A549 (cell line): Measurements from ENCODE around the gene AFDN. TPM values are rescaled to one million over a fixed set of nuclear protein-coding genes. Genes with fewer than 3 reads are reported as not detected.
A peak's percentile ranks its signal among the peaks of the same experiment; 100 is the strongest.

ENCODE experiments used
- ATAC-seq, 2 experiments: fragments of 200-7000 bp in 1 of 2; fragments of >200 bp in 1 of 2; cut with Nextera tagmentation in 1 of 2; cut with Tn5 transposase in 1 of 2; 3 replicates each; pipeline versions ENCODE4 v1.8.0 to v1.9.1; 2018 to 2020; ENCODE audit warnings: mild to moderate bottlenecking in 1 of 2, moderate library complexity in 1 of 2
- CTCF ChIA-PET: fragments of 300-600 bp; sonication (Branson Sonifier 250); formaldehyde crosslinking; extraction: SDS; loops from one replicate; lab custom pipeline; 2021; ENCODE audit warnings: antibody characterized with exemption, inconsistent platforms; lab: Yijun Ruan, JAX
- POLR2A ChIA-PET: fragments of 350-600 bp; formaldehyde crosslinking; extraction: SDS; loops from one replicate; lab custom pipeline; 2021; ENCODE audit warnings: antibody characterized with exemption, inconsistent platforms; lab: Yijun Ruan, JAX
- DNase-seq, 2 experiments: peaks; one replicate each; pipeline versions ENCODE4 v3.0.0 to v3.0.0-alpha.2; 2011 to 2016; ENCODE audit warnings: low read depth in 1 of 2, low spot score in 1 of 2
- FAIRE-seq: peaks from 2 replicates; lab custom pipeline; 2011; peaks lifted over from hg19 to GRCh38; lab: Jason Lieb, UNC
- H3K27ac ChIP-seq, 2 experiments: fragments of >200 bp; sonication (Bioruptor Twin); formaldehyde crosslinking; 3 replicates each; pipeline ENCODE4 v1.5.1; 2016 to 2017
- H3K4me1 ChIP-seq: fragments of >200 bp; sonication (Bioruptor Twin); formaldehyde crosslinking; 3 replicates; pipeline ENCODE4 v1.6.1; 2016
- H3K4me2 ChIP-seq: fragments of >200 bp; sonication (Bioruptor Twin); formaldehyde crosslinking; 3 replicates; pipeline ENCODE4 v1.6.1; 2016
- H3K4me3 ChIP-seq: fragments of >200 bp; sonication (Bioruptor Twin); formaldehyde crosslinking; 3 replicates; pipeline ENCODE4 v1.5.1; 2016
- H3K9me3 ChIP-seq: fragments of >200 bp; sonication (Bioruptor Twin); formaldehyde crosslinking; 3 replicates; pipeline ENCODE4 v1.6.1; 2016
- CTCF ChIP-seq: fragments of >200 bp; sonication (Bioruptor Twin); formaldehyde crosslinking; IDR thresholded peaks from 3 replicates; pipeline ENCODE4 v1.5.1; 2016
- FOSB ChIP-seq: fragments of 250-450 bp; sonication (Bioruptor Pico); IDR thresholded peaks from 2 replicates; pipeline ENCODE4 v1.5.0; 2020; ENCODE audit warnings: mild to moderate bottlenecking, moderate library complexity
- FOSL2 ChIP-seq, 2 experiments: fragments of 450-650 bp in 1 of 2; fragments of >200 bp in 1 of 2; sonication (Bioruptor Twin) in 1 of 2; formaldehyde crosslinking; IDR thresholded peaks; 2 replicates each; pipeline versions ENCODE4 v1.5.0 to v1.6.1; 2016 to 2020; ENCODE audit warnings: mild to moderate bottlenecking in 1 of 2, moderate library complexity in 1 of 2
- HDAC2 ChIP-seq: fragments of 200-600 bp; sonication (generic); IDR thresholded peaks from 2 replicates; pipeline ENCODE4 v1.6.1; 2016
- HMGXB4 ChIP-seq: fragments of 250-450 bp; sonication (Bioruptor Pico); IDR thresholded peaks from 2 replicates; pipeline ENCODE4 v1.5.0; 2021; ENCODE audit warnings: mild to moderate bottlenecking, moderate library complexity, borderline replicate concordance
- HOXB13 ChIP-seq: fragments of 250-450 bp; sonication (Bioruptor Pico); IDR thresholded peaks from 2 replicates; pipeline ENCODE4 v1.5.0; 2020; ENCODE audit warnings: low read depth, mild to moderate bottlenecking, moderate library complexity
- JUN ChIP-seq, 2 experiments: fragments of >200 bp; sonication (Bioruptor Twin); formaldehyde crosslinking; IDR thresholded peaks; 2 replicates in 1 of 2; 3 replicates in 1 of 2; pipeline ENCODE4 v1.6.1; 2016 to 2017
- KDM1A ChIP-seq: fragments of 200-600 bp; sonication (generic); IDR thresholded peaks from 2 replicates; pipeline ENCODE4 v1.6.1; 2016; ENCODE audit warnings: low read depth, mild to moderate bottlenecking
- MYC ChIP-seq: IDR thresholded peaks from 2 replicates; pipeline ENCODE4 v1.6.1; 2012; ENCODE audit warnings: mild to moderate bottlenecking, inconsistent platforms, low read length, improper control_type of control experiment, borderline replicate concordance
- NR3C1 ChIP-seq: fragments of >200 bp; sonication (Bioruptor Twin); formaldehyde crosslinking; IDR thresholded peaks from 3 replicates; pipeline ENCODE4 v1.6.1; 2017
- PBX3 ChIP-seq: IDR thresholded peaks from 2 replicates; pipeline ENCODE4 v1.6.1; 2012
- REST ChIP-seq: fragments of 200-600 bp; sonication (generic); IDR thresholded peaks from 2 replicates; pipeline ENCODE4 v1.6.1; 2016; ENCODE audit warnings: antibody characterized with exemption, mild to moderate bottlenecking, moderate library complexity
- SMC3 ChIP-seq: fragments of >200 bp; sonication (Bioruptor Twin); formaldehyde crosslinking; IDR thresholded peaks from 3 replicates; pipeline ENCODE4 v1.6.1; 2018; ENCODE audit warnings: inconsistent platforms
- TFCP2L1 ChIP-seq: fragments of 250-450 bp; sonication (Bioruptor Pico); IDR thresholded peaks from 2 replicates; pipeline ENCODE4 v1.5.0; 2021; ENCODE audit warnings: mild to moderate bottlenecking
- USF2 ChIP-seq: fragments of 450-650 bp; IDR thresholded peaks from 2 replicates; pipeline ENCODE4 v1.6.1; 2014; ENCODE audit warnings: antibody characterized with exemption
- WGBS: methylation state at CpG from one replicate; pipeline ENCODE4 v1.1.6; 2017; ENCODE audit errors: missing lambda C conversion rate; 5-methylcytosine and 5-hydroxymethylcytosine counted together
- polyA plus RNA-seq, 4 experiments: library from polyadenylated mRNA; depleted of rRNA in 3 of 4; stranded (reverse); fragments of >200 nt; fragmentation: RNase III in 1 of 4; extraction: RNeasy Plus Mini Kit Qiagen cat#74134 plus additional on column Dnase treatment in 1 of 4; gene quantifications; 2 replicates in 3 of 4; 3 replicates in 1 of 4; pipeline ENCODE4 v1.2.3, GENCODE V29; 2011 to 2017

AFDN gene
- polyA plus RNA-seq, 2 of the 4 experiments (the other 2 are of a cell fraction), result 17.5 to 40.8 TPM

- TF ChIP-seq SMC3, result no peak
These were observed 6.7 kb downstream of the AFDN start (continued) for GRCh38 chr6:167833396-167833763.

- no peak for ATAC-seq
- ChIA-PET POLR2A (no interaction called here), CTCF (no interaction called here)
- 82% methylated on average over 3 of the region's 3 CpGs for WGBS
- Histone ChIP-seq H3K4me2 (no peak overlapping the region), H3K4me1 (peaks cover 31% of the 10 kb centered on the region; the same call in 2 of the 3 replicates), H3K9me3 (no peaks in the 10 kb centered on the region), H3K27ac (no peak overlapping the region), H3K4me3 (no peak overlapping the region)
- no peak for TF ChIP-seq HOXB13 (CRISPR knock-in tag)
- no peak for TF ChIP-seq NR3C1
- TF ChIP-seq KDM1A, result no peak
- no peak for TF ChIP-seq HDAC2
- TF ChIP-seq MYC, result no peak
- TF ChIP-seq FOSB (CRISPR knock-in tag), result no peak
- no peak for TF ChIP-seq USF2
- no peak for TF ChIP-seq FOSL2 (IDR thresholded peaks at IDR 0.05)
- no peak for TF ChIP-seq FOSL2 (CRISPR knock-in tag; IDR thresholded peaks at IDR 0.05)
- no peak for TF ChIP-seq TFCP2L1
- no peak for TF ChIP-seq JUN (IDR thresholded peaks at IDR 0.05)
- FAIRE-seq, result no peak
- no peak for DNase-seq
These were observed 8.5 kb downstream of the AFDN start for GRCh38 chr6:167835260-167835659.

- Histone ChIP-seq H3K27ac (no peak overlapping the region), H3K4me1 (peaks cover 22% of the 10 kb centered on the region; the same call in 2 of the 3 replicates), H3K4me2 (no peak overlapping the region), H3K9me3 (no peaks in the 10 kb centered on the region), H3K4me3 (no peak overlapping the region)
- FAIRE-seq, result no peak
- CTCF ChIA-PET, result no interaction called here
- TF ChIP-seq HDAC2 (no peak), REST (peak; percentile 74), CTCF (no peak)
- POLR2A ChIA-PET, result no interaction called here
- WGBS, result 77% methylated on average over 3 of the region's 3 CpGs
- no peak for DNase-seq
- no peak for ATAC-seq
These were observed 10.0 kb downstream of the AFDN start for GRCh38 chr6:167836721-167837120.

GRCh38 chr6:167838207-167838748, 11.6 kb downstream of the AFDN start:
- Histone ChIP-seq H3K4me1 (peaks cover 26% of the 10 kb centered on the region; the same call in 2 of the 3 replicates), H3K4me3 (no peak overlapping the region), H3K9me3 (no peaks in the 10 kb centered on the region), H3K27ac (no peak overlapping the region), H3K4me2 (no peak overlapping the region)
- CTCF ChIA-PET, result no interaction called here
- DNase-seq (no peak), ATAC-seq (no peak), FAIRE-seq (no peak)
- POLR2A ChIA-PET, result no interaction called here
- 95% methylated on average over 6 of the region's 6 CpGs for WGBS
- no peak for TF ChIP-seq PBX3
- no peak for TF ChIP-seq HMGXB4
